Left lung (tissue), 10 donors: Measurements from ENCODE around the gene CDH4. TPM values are rescaled to one million over a fixed set of nuclear protein-coding genes. Genes with fewer than 3 reads are reported as not detected.

ENCODE experiments used
- ATAC-seq: fragments of 200-7000 bp; cut with Tn5 transposase; one replicate; pipeline ENCODE4 v1.9.1; 2020; ENCODE audit warnings: moderate library complexity
- DNase-seq, 4 donors: peaks; one replicate each; pipeline ENCODE4 v3.0.0-alpha.2; 2013 to 2020
- H3K27ac ChIP-seq, 2 donors: fragments of 200-600 bp; sonication (generic) in 1 of 2; one replicate each; pipeline versions ENCODE4 v1.5.0 to v1.8.0; 2020 to 2021
- H3K27me3 ChIP-seq, 2 donors: fragments of 200-600 bp; sonication (generic) in 1 of 2; one replicate each; pipeline versions ENCODE4 v1.5.0 to v1.8.0; 2020 to 2021
- H3K36me3 ChIP-seq, 2 donors: fragments of 200-600 bp; sonication (generic) in 1 of 2; one replicate each; pipeline versions ENCODE4 v1.5.0 to v1.8.0; 2020 to 2021
- H3K4me1 ChIP-seq, 2 donors: fragments of 200-600 bp; one replicate each; pipeline ENCODE4 v1.8.0; 2021
- H3K4me3 ChIP-seq, 2 donors: fragments of 200-600 bp; sonication (generic) in 1 of 2; one replicate each; pipeline versions ENCODE4 v1.5.0 to v1.8.0; 2020 to 2021; ENCODE audit warnings: mild to moderate bottlenecking in 1 of 2
- H3K9me3 ChIP-seq, 2 donors: fragments of 200-600 bp; sonication (generic) in 1 of 2; one replicate each; pipeline versions ENCODE4 v1.5.0 to v1.8.0; 2020 to 2021
- intact Hi-C, 2 donors: fragments of 100-400 bp; cut with DNase I; formaldehyde crosslinking; loops; one replicate each; pipeline versions ENCODE4 v1.11.2 to v1.14.2; 2022
- polyA plus RNA-seq, 6 donors: library from polyadenylated mRNA; unstranded; fragments of 120-200 nt; gene quantifications; one replicate each; pipeline ENCODE4 v1.2.1, GENCODE V29; 2013; ENCODE audit not compliant: insufficient read length in 6 of 6
- total RNA-seq, 2 donors: library from RNA; stranded (reverse); fragmentation: NEBNext Ultra II Directional; extraction: Animal tissue kit (Norgen Biotek cat#: 25700); gene quantifications; one replicate each; pipeline ENCODE4 v1.2.1, GENCODE V29; 2021
- TF ChIP-seq, protein P1 (sequence below), 2 donors: fragments of 200-600 bp; sonication (generic) in 1 of 2; IDR thresholded peaks; one replicate each; pipeline versions ENCODE4 v1.5.0 to v1.8.0; 2021; ENCODE audit warnings: antibody characterized with exemption in 2 of 2
- donor health status: DM: no; HTN: yes; CAD: no.
- donor health status: DM: no; HTN: no; CAD: no.

Gene CDH4
- total and polyA plus RNA-seq, 8 donors = 0.24 to 10.8 (median 5.1) TPM

DNA sequence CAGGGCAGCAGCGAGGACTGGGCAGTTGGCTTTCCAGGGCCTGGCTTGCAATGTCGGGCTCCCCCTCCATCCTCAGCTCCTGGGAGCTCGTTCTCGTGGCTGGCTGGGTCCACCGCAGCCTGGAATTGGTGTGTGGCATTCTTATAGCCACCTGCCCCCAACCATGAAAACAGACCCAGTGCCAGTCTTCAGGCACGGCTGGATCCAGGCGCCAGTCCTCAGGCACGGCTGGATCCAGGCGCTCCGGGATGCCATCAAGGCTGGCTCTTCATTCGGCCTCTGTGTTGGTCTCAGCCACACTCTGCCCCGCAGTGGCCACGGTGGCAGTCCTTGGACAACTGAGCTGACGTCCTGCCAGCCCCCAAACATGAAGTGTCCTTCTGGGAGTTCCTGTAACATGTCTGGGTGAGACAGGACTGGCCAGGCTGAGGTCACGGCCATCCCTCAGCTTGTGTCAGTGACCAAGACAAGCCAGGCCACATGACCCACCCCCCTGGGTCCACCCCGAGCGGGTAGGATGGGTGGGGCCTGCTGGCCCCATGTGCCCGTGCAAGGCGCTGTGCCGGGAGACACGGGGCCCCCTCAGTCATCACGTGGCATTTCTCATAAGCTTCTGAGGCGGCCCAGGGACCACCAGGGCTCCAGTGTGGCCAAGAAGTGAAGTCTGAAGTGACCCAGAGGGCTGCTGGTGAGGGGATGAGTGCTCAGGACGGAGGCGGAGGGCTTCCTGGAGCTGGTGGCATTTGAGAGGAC lies 714.6 kb downstream of the CDH4 start:
- ATAC-seq (no peak), DNase-seq (peak in 1 of 4 donors; percentile 63)
- Histone ChIP-seq H3K9me3 (no peaks in the 10 kb centered on the region), H3K36me3 (no peaks in the 10 kb centered on the region), H3K4me3 (no peak overlapping the region), H3K4me1 (no peaks in the 10 kb centered on the region), H3K27me3 (peaks cover 14 to 48% of the 10 kb centered on the region in 2 donors), H3K27ac (no peak overlapping the region)
- TF ChIP-seq, protein P1, sequence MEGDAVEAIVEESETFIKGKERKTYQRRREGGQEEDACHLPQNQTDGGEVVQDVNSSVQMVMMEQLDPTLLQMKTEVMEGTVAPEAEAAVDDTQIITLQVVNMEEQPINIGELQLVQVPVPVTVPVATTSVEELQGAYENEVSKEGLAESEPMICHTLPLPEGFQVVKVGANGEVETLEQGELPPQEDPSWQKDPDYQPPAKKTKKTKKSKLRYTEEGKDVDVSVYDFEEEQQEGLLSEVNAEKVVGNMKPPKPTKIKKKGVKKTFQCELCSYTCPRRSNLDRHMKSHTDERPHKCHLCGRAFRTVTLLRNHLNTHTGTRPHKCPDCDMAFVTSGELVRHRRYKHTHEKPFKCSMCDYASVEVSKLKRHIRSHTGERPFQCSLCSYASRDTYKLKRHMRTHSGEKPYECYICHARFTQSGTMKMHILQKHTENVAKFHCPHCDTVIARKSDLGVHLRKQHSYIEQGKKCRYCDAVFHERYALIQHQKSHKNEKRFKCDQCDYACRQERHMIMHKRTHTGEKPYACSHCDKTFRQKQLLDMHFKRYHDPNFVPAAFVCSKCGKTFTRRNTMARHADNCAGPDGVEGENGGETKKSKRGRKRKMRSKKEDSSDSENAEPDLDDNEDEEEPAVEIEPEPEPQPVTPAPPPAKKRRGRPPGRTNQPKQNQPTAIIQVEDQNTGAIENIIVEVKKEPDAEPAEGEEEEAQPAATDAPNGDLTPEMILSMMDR (IDR thresholded peaks at IDR 0.05) = no peak
- intact Hi-C loops = no loop called here

DNA sequence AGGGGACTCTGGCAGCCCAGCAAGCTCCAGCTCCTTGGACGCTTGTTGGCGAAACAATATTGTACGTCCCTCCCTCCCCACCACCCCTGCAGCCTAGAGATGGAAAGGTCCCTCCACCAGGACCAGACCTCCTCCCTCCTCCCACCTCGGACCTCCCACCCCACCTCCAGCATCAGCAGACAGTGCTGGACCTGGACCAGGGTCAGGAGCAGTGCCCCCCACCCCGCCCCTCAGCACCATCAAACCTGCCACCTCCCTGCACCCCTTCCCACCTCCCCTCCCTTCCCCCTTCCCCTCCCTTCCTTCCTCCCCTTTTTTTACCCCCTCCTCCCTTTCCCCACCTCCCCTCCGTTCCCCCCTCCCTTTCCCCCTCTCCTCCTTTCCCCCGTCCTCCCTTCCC lies 715.2 kb downstream of the CDH4 start:
- TF ChIP-seq, protein P1 (IDR thresholded peaks at IDR 0.05) = no peak
- H3K27me3 ChIP-seq = peaks cover 14 to 48% of the 10 kb centered on the region in 2 donors
- intact Hi-C loops = no loop called here
- ATAC-seq (no peak), DNase-seq (no peak)
- H3K36me3 ChIP-seq = peaks cover 0 to 3% of the 10 kb centered on the region in 2 donors
- H3K9me3 ChIP-seq = no peaks in the 10 kb centered on the region
- H3K4me1 ChIP-seq = no peaks in the 10 kb centered on the region
- no peak overlapping the region for H3K4me3 ChIP-seq
- H3K27ac ChIP-seq = no peak overlapping the region

DNA sequence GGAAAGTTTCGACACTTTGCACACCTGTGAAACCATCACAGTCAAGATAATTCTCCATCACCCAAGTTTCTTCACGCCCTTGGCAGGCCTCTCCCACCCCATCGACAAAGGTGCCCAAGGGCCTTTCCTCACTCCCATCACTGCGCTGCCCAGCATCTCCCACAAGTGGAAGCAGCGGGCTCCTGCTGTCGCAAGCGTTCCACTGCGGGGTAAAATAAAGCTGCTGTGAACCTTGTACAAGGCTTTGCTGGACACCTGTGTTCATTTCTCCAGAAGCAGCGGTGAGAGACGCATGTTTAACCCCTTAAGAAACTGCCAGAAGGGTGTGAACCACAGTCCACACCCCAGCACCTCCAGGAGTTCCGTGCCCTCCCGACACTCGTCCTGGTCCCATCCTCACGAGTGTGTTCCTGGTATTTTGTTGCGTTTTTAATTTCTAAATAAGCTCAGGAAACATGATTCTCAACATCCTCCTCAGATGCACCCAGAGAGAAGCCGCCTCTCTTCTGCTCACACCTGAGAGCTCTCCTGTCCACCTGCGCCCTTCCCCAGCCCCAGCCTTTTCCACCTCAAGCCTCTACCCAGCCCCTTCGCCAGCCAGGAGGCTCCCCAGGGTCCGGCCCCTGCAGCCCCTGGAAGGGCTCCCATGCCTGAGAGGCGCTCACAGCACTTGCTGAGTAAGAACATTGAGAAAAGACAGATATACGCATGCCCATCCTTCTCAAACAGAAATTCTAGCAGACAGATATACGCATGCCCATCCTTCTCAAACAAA lies 716.2 kb downstream of the CDH4 start:
- intact Hi-C loops = no loop called here
- Histone ChIP-seq H3K36me3 (peaks cover 0 to 13% of the 10 kb centered on the region in 2 donors), H3K4me1 (no peaks in the 10 kb centered on the region), H3K27me3 (peaks cover 14 to 45% of the 10 kb centered on the region in 2 donors), H3K4me3 (no peak overlapping the region), H3K27ac (no peak overlapping the region), H3K9me3 (no peaks in the 10 kb centered on the region)
- DNase-seq (peak in 1 of 4 donors; percentile 48), ATAC-seq (no peak)
- TF ChIP-seq, protein P1 (IDR thresholded peaks at IDR 0.05) = no peak

DNA sequence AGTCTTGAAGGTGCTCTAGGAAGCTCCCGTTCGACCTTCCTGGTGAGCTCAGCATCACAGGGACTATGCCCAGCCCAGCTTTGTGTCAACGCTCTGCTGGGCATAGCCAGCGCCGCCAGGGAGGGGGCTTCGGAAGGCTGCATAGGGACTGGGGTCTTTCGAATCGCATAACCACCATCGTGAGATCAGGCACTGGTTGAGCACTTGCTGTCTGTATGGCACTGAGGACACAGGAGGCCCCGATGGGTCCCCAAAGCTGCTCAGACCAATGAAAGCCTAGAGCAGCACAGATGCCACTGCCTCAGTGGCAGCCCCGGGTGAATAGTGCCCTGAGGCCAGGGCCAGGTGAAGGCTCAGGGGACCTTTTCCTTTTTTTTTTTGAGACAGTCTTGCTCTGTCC lies 716.9 kb downstream of the CDH4 start:
- H3K4me1 ChIP-seq = no peaks in the 10 kb centered on the region
- H3K36me3 ChIP-seq = peaks cover 0 to 20% of the 10 kb centered on the region in 2 donors
- ATAC-seq = no peak
- DNase-seq = no peak
- no peak overlapping the region for H3K27ac ChIP-seq
- H3K4me3 ChIP-seq = no peak overlapping the region
- intact Hi-C loops = no loop called here
- H3K9me3 ChIP-seq = no peaks in the 10 kb centered on the region
- H3K27me3 ChIP-seq = peaks cover 14 to 38% of the 10 kb centered on the region in 2 donors
- TF ChIP-seq, protein P1 (IDR thresholded peaks at IDR 0.05) = no peak

DNA sequence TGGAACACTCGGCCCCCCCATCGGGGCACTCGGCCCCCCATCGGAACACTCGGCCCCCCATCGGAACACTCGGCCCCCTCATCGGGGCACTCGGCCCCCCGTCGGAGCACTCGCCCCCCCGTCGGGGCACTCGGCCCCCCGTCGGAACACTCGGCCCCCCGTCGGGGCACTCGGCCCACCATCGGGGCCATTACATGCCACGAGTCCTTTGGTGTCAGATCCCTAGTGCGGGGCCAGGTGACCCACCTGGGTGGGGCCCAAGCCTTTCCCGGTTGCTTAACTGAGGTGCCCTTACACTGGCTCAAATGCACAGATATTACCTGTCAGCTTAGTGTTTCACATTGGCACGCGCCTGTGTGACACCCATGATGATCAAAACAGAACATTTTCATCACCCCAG lies 717.7 kb downstream of the CDH4 start:
- Histone ChIP-seq H3K36me3 (peaks cover 0 to 28% of the 10 kb centered on the region in 2 donors), H3K4me3 (no peak overlapping the region), H3K27me3 (peaks cover 13 to 29% of the 10 kb centered on the region in 2 donors), H3K9me3 (no peaks in the 10 kb centered on the region), H3K27ac (no peak overlapping the region), H3K4me1 (no peaks in the 10 kb centered on the region)
- intact Hi-C loops = no loop called here
- ATAC-seq = no peak
- TF ChIP-seq, protein P1 (IDR thresholded peaks at IDR 0.05) = no peak
- DNase-seq = peak in 1 of 4 donors; percentile 44
